NT2/D1 (cell line): Measurements from ENCODE around the gene RIOK3.

Experiments used
- DNase-seq: peaks from one replicate; pipeline ENCODE4 v3.0.0-alpha.2; 2011; ENCODE audit warnings: low read depth, low spot score
- H3K27me3 ChIP-seq: 2 replicates; pipeline ENCODE4 v1.6.0; 2011; ENCODE audit warnings: mild to moderate bottlenecking; ENCODE audit not compliant: insufficient read length, insufficient read depth
- H3K36me3 ChIP-seq: 2 replicates; pipeline ENCODE4 v1.6.1; 2011; ENCODE audit warnings: mild to moderate bottlenecking, low read length, mixed read lengths; ENCODE audit not compliant: insufficient read depth, insufficient read length
- H3K4me1 ChIP-seq: 2 replicates; pipeline ENCODE4 v1.5.1; 2011; ENCODE audit not compliant: insufficient read depth, insufficient read length
- H3K4me3 ChIP-seq: 2 replicates; pipeline ENCODE4 v1.5.1; 2011; ENCODE audit warnings: low read depth; ENCODE audit not compliant: insufficient read length
- H3K9ac ChIP-seq: 2 replicates; pipeline ENCODE4 v1.6.0; 2011; ENCODE audit warnings: low read depth; ENCODE audit not compliant: insufficient read length
- H3K9me3 ChIP-seq: 2 replicates; pipeline ENCODE4 v1.5.1; 2011; ENCODE audit warnings: mild to moderate bottlenecking, low read length; ENCODE audit not compliant: insufficient read depth
- SUZ12 ChIP-seq: IDR thresholded peaks from 2 replicates; pipeline ENCODE4 v1.6.1; 2011; ENCODE audit not compliant: insufficient read length, insufficient read depth; ENCODE audit errors: extremely low read depth
- YY1 ChIP-seq: IDR thresholded peaks from 2 replicates; pipeline ENCODE4 v1.6.1; 2011; ENCODE audit not compliant: insufficient read length, insufficient read depth
- ZNF274 ChIP-seq: IDR thresholded peaks from 2 replicates; pipeline ENCODE4 v1.6.1; 2011; ENCODE audit warnings: mild to moderate bottlenecking, low read depth, low read length

Gene RIOK3

GRCh38 chr18:23468753-23469459 lies 15.8 kb downstream of the RIOK3 start:
- DNase-seq = no peak
- H3K36me3 ChIP-seq = peaks cover 72% of the 10 kb centered on the region
- H3K9me3 ChIP-seq = no peaks in the 10 kb centered on the region
- H3K4me3 ChIP-seq = no peak overlapping the region
- no peaks in the 10 kb centered on the region for H3K27me3 ChIP-seq
- H3K9ac ChIP-seq = no peak overlapping the region
- TF ChIP-seq ZNF274 (no peak), YY1 (no peak), SUZ12 (no peak)
- no peaks in the 10 kb centered on the region for H3K4me1 ChIP-seq

GRCh38 chr18:23470620-23471387 lies 17.7 kb downstream of the RIOK3 start:
- H3K36me3 ChIP-seq = peaks cover 78% of the 10 kb centered on the region
- no peaks in the 10 kb centered on the region for H3K4me1 ChIP-seq
- DNase-seq = no peak
- no peak overlapping the region for H3K9ac ChIP-seq
- no peak overlapping the region for H3K4me3 ChIP-seq
- no peaks in the 10 kb centered on the region for H3K9me3 ChIP-seq
- no peak for TF ChIP-seq ZNF274
- no peak for TF ChIP-seq YY1
- no peak for TF ChIP-seq SUZ12
- no peaks in the 10 kb centered on the region for H3K27me3 ChIP-seq

DNA sequence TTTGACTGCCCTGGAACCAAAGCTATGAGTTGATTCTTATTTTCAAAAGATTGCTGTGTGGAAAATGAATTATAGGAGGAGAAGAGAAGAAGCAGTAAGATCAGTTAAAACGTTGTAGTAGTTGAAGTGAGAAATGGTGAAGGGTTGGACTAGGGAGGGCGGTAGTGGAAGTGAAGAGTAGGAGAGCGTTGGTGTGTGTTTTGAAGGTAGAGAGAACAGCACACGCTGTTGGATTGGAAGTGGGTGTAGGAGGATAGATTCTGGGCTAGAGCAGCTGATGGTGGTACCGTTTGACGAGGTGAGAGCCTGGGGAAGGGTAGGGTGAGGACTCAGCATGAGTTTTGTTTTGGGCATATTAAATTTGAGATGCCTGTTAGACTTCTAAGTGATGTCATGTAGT lies 18.4 kb downstream of the RIOK3 start:
- H3K4me3 ChIP-seq = no peak overlapping the region
- TF ChIP-seq SUZ12 (no peak), YY1 (no peak), ZNF274 (no peak)
- H3K4me1 ChIP-seq = no peaks in the 10 kb centered on the region
- no peak for DNase-seq
- no peaks in the 10 kb centered on the region for H3K9me3 ChIP-seq
- H3K36me3 ChIP-seq = peaks cover 78% of the 10 kb centered on the region
- H3K27me3 ChIP-seq = no peaks in the 10 kb centered on the region
- no peak overlapping the region for H3K9ac ChIP-seq

DNA sequence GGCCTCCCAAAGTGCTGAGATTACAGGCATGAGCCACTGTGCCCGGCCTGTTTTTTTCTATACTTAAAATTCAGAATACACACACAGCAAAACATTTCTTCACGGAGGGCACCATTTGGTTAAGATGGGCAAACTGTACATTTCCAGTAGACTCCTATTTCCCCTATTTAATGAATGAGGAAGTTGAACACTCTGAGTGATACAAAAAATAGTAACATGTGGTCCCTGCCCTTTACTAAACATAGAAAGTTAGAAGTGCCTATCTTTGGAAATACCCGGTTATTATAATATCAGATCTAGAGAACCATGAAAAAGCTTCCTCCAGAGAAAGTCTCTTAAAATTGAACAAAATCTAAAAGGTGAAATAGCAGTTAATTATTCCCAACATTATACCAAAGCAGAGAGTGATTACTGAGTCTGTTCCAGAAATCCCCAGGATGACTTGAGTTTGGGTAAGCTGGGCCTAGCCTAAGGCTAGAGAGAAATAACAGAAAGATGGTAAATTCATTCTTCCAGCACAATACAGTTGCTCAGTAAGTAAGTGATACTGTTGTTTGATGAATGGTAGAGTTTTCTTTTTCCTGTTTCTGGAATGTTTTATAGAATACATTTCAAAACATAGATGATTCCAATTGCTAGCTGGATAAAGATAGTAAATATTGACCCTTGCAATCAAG lies 26.9 kb downstream of the RIOK3 start:
- H3K9ac ChIP-seq = no peak overlapping the region
- no peak for DNase-seq
- H3K27me3 ChIP-seq = no peaks in the 10 kb centered on the region
- no peak overlapping the region for H3K4me3 ChIP-seq
- TF ChIP-seq SUZ12 (no peak), YY1 (no peak), ZNF274 (no peak)
- no peaks in the 10 kb centered on the region for H3K4me1 ChIP-seq
- H3K36me3 ChIP-seq = peaks cover 64% of the 10 kb centered on the region
- no peaks in the 10 kb centered on the region for H3K9me3 ChIP-seq

- DNase-seq = no peak
- TF ChIP-seq SUZ12 (no peak), YY1 (no peak), ZNF274 (no peak)
- Histone ChIP-seq H3K9me3 (no peaks in the 10 kb centered on the region), H3K4me3 (no peak overlapping the region), H3K4me1 (peaks cover 2% of the 10 kb centered on the region), H3K36me3 (peaks cover 26% of the 10 kb centered on the region), H3K9ac (no peak overlapping the region), H3K27me3 (no peaks in the 10 kb centered on the region)
Observed at GRCh38 chr18:23484561-23485182, 31.6 kb downstream of the RIOK3 start.

- Histone ChIP-seq H3K9ac (no peak overlapping the region), H3K27me3 (no peaks in the 10 kb centered on the region), H3K4me3 (no peak overlapping the region), H3K4me1 (peaks cover 2% of the 10 kb centered on the region), H3K36me3 (peaks cover 19% of the 10 kb centered on the region), H3K9me3 (no peaks in the 10 kb centered on the region)
- DNase-seq = no peak
- TF ChIP-seq ZNF274 (no peak), SUZ12 (no peak), YY1 (no peak)
Observed at GRCh38 chr18:23485386-23485785, 32.3 kb downstream of the RIOK3 start.
